SK-N-SH treated with all-trans-retinoic acid at 6 μM for 48 hours (cell line): ENCODE results near the gene PIPOX.

ENCODE experiments used
- ARNTL ChIP-seq: fragments of 450-650 bp; formaldehyde crosslinking; IDR thresholded peaks from 2 replicates; pipeline ENCODE4 v1.5.0; 2020; ENCODE audit warnings: low read depth, mild to moderate bottlenecking, moderate library complexity, borderline replicate concordance
- BACH2 ChIP-seq: fragments of 250-450 bp; sonication (Bioruptor Pico); IDR thresholded peaks from 2 replicates; pipeline ENCODE4 v1.9.0; 2021; ENCODE audit warnings: mild to moderate bottlenecking, borderline replicate concordance
- CSDC2 ChIP-seq: fragments of 250-450 bp; sonication (Bioruptor Pico); IDR thresholded peaks from 2 replicates; pipeline ENCODE4 v1.5.0; 2020; ENCODE audit warnings: mild to moderate bottlenecking, moderate library complexity
- CSRNP3 ChIP-seq: fragments of 250-450 bp; sonication (Bioruptor Pico); IDR thresholded peaks from 2 replicates; pipeline ENCODE4 v1.5.1; 2021; ENCODE audit warnings: mild to moderate bottlenecking, moderate library complexity
- GLIS3 ChIP-seq: fragments of 250-450 bp; sonication (Bioruptor Pico); IDR thresholded peaks from 2 replicates; pipeline ENCODE4 v1.5.0; 2020; ENCODE audit warnings: mild to moderate bottlenecking, moderate library complexity
- PATZ1 ChIP-seq: fragments of 250-450 bp; sonication (Bioruptor Pico); IDR thresholded peaks from 2 replicates; pipeline ENCODE4 v1.8.0; 2020; ENCODE audit warnings: mild to moderate bottlenecking, moderate library complexity, borderline replicate concordance
- TOX ChIP-seq: fragments of 250-450 bp; sonication (Bioruptor Pico); IDR thresholded peaks from 2 replicates; pipeline ENCODE4 v1.8.0; 2021; ENCODE audit warnings: mild to moderate bottlenecking, moderate library complexity, borderline replicate concordance
- TSHZ2 ChIP-seq: fragments of 250-450 bp; sonication (Bioruptor Pico); IDR thresholded peaks from 2 replicates; pipeline ENCODE4 v1.5.0; 2020; ENCODE audit warnings: mild to moderate bottlenecking, moderate library complexity
- ZFP30 ChIP-seq: fragments of 450-650 bp; formaldehyde crosslinking; IDR thresholded peaks from 2 replicates; pipeline ENCODE4 v1.5.0; 2022; ENCODE audit warnings: mild to moderate bottlenecking, moderate library complexity
- ZNF70 ChIP-seq: fragments of 450-650 bp; formaldehyde crosslinking; IDR thresholded peaks from 2 replicates; pipeline ENCODE4 v1.5.0; 2020; ENCODE audit warnings: mild to moderate bottlenecking, moderate library complexity

- TF ChIP-seq BACH2 (CRISPR knock-in tag), result no peak
- no peak for TF ChIP-seq ZFP30 (CRISPR knock-in tag)
- no peak for TF ChIP-seq TSHZ2 (CRISPR knock-in tag)
- no peak for TF ChIP-seq ZNF70 (CRISPR knock-in tag)
- no peak for TF ChIP-seq PATZ1
- no peak for TF ChIP-seq TOX
- TF ChIP-seq GLIS3 (CRISPR knock-in tag), result no peak
- TF ChIP-seq CSRNP3 (CRISPR knock-in tag), result no peak
- no peak for TF ChIP-seq ARNTL (CRISPR knock-in tag)
- no peak for TF ChIP-seq CSDC2 (CRISPR knock-in tag)
Measured at GRCh38 chr17:29063992-29064391, 21.1 kb downstream of the PIPOX start.
